GM12873 (cell line): Measurements from ENCODE around the gene RASSF7.

Experiments
- CTCF ChIP-seq: IDR thresholded peaks from 2 replicates; pipeline ENCODE4 v1.5.1; 2012; ENCODE audit warnings: low read depth, mild to moderate bottlenecking, moderate library complexity, low read length, control low read depth; ENCODE audit not compliant: insufficient read depth; ENCODE audit errors: missing control alignments

RASSF7 gene

GRCh38 chr11:551131-551530 is 9.6 kb upstream of the RASSF7 start:
- no peak for TF ChIP-seq CTCF

GRCh38 chr11:551596-551995 is 9.2 kb upstream of the RASSF7 start:
- TF ChIP-seq CTCF, result no peak

GRCh38 chr11:553083-553987 is 7.4 kb upstream of the RASSF7 start:
- no peak for TF ChIP-seq CTCF

GRCh38 chr11:553988-554340 is 6.8 kb upstream of the RASSF7 start:
- no peak for TF ChIP-seq CTCF

- peak; percentile 70 for TF ChIP-seq CTCF
Observed at GRCh38 chr11:554428-555226, 6.1 kb upstream of the RASSF7 start.

- TF ChIP-seq CTCF, result no peak
Observed at GRCh38 chr11:555227-555779, 5.5 kb upstream of the RASSF7 start.
